ENCODE results near the gene TRABD2B. TPM values are rescaled to one million over a fixed set of nuclear protein-coding genes. Genes with fewer than 3 reads are reported as not detected.

TRABD2B gene
- total RNA-seq, 1 donor from 2014 or later: 0.92 TPM

GRCh38 chr1:47814612-47815395, 182.4 kb downstream of the TRABD2B start:
- no peak overlapping the region for H3K4me3 ChIP-seq (ENCODE audit: low read depth, low read length)
- no peaks in the 10 kb centered on the region for H3K27me3 ChIP-seq (ENCODE audit: control insufficient read depth, insufficient read depth, low read length)
- no peak for DNase-seq (ENCODE audit: low read depth)
- H3K36me3 ChIP-seq (ENCODE audit: control insufficient read depth, insufficient read depth, low read length): no peaks in the 10 kb centered on the region
- no peak for TF ChIP-seq CTCF (IDR thresholded peaks at IDR 0.05; ENCODE audit: insufficient read depth, low read length, poor library complexity, severe bottlenecking)

- no peaks in the 10 kb centered on the region for H3K36me3 ChIP-seq (ENCODE audit: control insufficient read depth, insufficient read depth, low read length)
- DNase-seq (ENCODE audit: low read depth): no peak
- no peak for TF ChIP-seq CTCF (IDR thresholded peaks at IDR 0.05; ENCODE audit: insufficient read depth, low read length, poor library complexity, severe bottlenecking)
- no peaks in the 10 kb centered on the region for H3K27me3 ChIP-seq (ENCODE audit: control insufficient read depth, insufficient read depth, low read length)
- H3K4me3 ChIP-seq (ENCODE audit: low read depth, low read length): no peak overlapping the region
Measured at GRCh38 chr1:47813970-47814369, 183.2 kb downstream of the TRABD2B start.

- no peak overlapping the region for H3K4me3 ChIP-seq (ENCODE audit: low read depth, low read length)
- no peaks in the 10 kb centered on the region for H3K27me3 ChIP-seq (ENCODE audit: control insufficient read depth, insufficient read depth, low read length)
- no peak for TF ChIP-seq CTCF (IDR thresholded peaks at IDR 0.05; ENCODE audit: insufficient read depth, low read length, poor library complexity, severe bottlenecking)
- DNase-seq (ENCODE audit: low read depth): no peak
- H3K36me3 ChIP-seq (ENCODE audit: control insufficient read depth, insufficient read depth, low read length): no peaks in the 10 kb centered on the region
Measured at GRCh38 chr1:47812904-47813514, 184.2 kb downstream of the TRABD2B start.

GRCh38 chr1:47810964-47811682, 186.1 kb downstream of the TRABD2B start:
- no peak overlapping the region for H3K4me3 ChIP-seq (ENCODE audit: low read depth, low read length)
- no peak for DNase-seq (ENCODE audit: low read depth)
- H3K36me3 ChIP-seq (ENCODE audit: control insufficient read depth, insufficient read depth, low read length): no peaks in the 10 kb centered on the region
- no peak for TF ChIP-seq CTCF (IDR thresholded peaks at IDR 0.05; ENCODE audit: insufficient read depth, low read length, poor library complexity, severe bottlenecking)
- H3K27me3 ChIP-seq (ENCODE audit: control insufficient read depth, insufficient read depth, low read length): no peaks in the 10 kb centered on the region

GRCh38 chr1:47809301-47810084, 187.7 kb downstream of the TRABD2B start:
- DNase-seq (ENCODE audit: low read depth): no peak
- Histone ChIP-seq H3K36me3 (ENCODE audit: control insufficient read depth, insufficient read depth, low read length) (no peaks in the 10 kb centered on the region), H3K27me3 (ENCODE audit: control insufficient read depth, insufficient read depth, low read length) (no peaks in the 10 kb centered on the region), H3K4me3 (ENCODE audit: low read depth, low read length) (no peak overlapping the region)
- TF ChIP-seq CTCF (IDR thresholded peaks at IDR 0.05; ENCODE audit: insufficient read depth, low read length, poor library complexity, severe bottlenecking): no peak

All from kidney epithelial cell (primary cell).